KG1 (cell line): ENCODE data around the gene CC2D1A.

Experiments used
- DNase-seq: peaks from one replicate; lab custom pipeline; 2025; lab: John Stamatoyannopoulos, UW

The CC2D1A gene

DNA sequence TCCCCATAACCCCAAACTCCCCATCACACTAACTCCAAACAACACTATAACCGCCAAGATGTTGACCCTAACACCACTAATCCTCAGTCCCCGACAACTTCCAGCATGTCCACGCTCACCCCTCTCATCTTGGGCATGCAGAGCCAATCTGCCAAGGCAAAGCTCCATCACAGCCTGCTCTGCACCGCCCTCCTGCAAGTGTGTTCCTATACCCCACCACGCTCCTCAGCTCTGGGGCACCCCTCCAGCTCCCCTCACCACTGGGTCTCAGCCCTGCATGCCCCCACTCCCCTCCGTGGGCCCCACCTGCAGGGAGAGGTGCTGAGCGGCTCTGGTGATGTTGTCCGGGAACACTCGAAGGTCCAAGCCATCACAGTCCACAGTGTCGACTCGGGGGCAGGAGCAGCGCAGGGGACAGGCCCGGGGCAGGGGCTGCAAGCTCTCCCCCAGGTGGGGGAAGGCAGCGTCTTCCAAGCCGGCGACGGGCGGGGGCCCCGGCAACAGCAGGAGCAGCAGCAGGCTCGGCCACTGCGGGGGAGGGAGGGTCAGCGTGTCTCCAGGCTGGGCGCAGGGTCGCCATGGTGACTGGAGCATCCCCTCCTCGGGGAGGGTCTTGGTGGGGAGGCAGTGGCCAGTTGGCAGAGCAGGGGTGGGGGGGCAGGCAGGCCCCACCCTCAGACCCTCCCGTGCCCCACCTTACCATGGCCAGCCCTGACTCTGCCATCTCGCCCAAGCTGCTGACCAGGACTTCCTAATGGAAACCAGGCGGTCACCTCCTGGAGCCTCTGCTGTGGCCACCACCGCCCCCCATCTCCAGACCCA lies 31.7 kb downstream of the CC2D1A start:
- no peak for DNase-seq

DNA sequence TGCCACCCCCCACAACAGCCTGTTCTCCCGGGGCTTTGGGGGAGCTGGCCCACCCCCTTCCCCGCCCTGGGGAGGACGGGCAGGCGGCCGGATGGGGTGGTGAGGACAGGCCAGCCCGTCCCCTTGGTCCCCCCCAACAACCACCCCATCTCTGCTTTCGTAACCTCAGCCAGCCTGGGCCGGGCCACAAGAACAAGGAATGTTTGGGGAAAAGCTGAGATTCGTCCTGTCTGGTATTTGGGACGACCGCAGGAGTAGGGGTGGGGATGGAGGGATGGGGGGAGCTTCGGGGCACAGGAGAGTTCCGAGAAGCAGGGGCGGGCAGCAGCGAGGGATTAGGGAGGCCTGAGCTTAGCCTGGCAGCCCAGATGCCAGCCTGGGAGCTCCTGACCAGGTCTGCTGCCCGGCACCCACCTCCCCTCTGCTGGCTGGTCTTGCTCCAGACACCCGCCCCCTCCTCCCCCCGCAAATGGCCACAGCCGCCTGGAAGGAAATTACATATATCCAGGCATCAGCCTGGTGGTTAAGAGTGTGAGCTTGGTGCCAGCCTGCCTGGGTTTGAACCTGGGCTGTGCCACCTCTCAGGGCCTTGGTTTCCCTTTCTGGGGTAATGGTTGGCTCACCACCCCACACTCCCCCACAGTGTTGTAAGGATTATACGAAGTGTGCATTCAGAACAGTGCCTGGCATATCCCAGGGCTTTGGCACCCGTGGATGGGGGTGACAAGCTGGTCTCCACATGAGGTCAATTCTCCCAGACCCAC lies 32.5 kb downstream of the CC2D1A start, which contains the start of gene PODNL1:
Gene PODNL1 (minus strand): TSS at position 117 of the 764 bp plus-strand sequence. CDS start 236 bp downstream, outside the sequence.
- no peak for DNase-seq

DNA sequence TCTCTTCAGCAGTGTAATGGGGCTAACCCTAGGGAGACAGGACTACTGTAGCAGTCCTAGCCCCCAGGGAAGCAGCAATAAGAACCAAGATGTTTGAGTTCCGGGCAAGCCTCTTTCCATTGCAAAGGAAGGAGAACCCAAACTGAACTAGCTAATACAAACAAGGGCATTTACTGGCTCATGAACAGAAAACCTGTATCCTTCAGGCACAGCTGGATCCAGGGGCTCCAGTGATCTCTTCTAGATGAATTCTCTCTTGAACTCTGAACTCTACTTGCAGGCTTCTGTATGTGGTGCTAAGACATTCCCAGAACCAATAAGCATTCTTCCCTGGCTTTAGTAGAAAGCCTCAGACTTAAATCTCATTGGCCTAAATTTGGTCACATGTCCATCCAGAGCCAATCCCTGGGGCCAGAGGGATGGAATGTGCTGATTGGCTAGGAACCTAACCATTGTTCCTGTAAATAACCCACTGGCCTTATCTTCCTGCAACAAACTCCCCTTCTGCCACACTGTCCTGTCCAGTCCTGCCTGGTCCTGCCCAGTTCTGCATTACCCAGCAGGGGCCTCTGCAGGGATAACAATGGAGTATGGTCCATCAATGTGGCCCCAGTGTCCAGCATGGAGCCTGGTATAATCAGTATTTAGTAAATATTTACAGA lies 36.2 kb downstream of the CC2D1A start:
- no peak for DNase-seq

DNA sequence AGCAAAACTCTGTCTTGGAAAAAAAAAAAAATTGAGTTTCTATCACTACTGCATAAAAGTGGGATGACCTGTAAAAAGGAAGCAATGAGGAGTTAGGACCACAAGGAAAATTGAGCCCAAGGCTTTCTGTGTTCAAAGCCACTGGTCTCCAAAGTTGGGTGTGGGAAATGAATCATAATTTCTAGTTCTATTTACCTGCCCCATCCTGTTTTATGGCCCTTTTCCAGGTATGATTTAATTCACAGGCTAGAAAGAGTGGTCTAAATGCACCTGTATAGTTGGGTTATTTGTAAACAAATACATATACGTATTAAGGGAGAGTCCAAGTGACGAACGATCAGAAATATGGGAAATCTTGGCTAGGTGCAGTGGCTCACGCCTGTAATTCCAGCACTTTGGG lies 40.4 kb downstream of the CC2D1A start:
- no peak for DNase-seq

DNA sequence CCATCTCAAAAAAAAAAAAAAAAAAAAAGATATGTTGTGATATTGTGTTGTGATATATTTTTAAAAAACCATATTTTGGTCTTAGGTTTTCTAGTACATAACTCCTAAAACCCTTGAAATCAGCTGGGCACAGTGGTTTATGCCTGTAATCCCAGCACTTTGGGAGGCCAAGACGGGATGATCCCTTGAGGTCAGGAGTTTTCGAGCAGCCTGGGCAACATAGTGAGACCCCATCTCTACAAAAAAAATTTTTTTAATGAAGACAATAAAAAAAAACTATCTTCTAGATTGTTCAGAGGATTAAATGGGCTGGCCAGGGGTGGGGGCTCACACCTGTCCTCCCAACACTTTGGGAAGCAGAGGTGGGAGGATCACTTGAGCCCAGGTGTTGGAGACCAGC lies 45.0 kb downstream of the CC2D1A start:
- no peak for DNase-seq

DNA sequence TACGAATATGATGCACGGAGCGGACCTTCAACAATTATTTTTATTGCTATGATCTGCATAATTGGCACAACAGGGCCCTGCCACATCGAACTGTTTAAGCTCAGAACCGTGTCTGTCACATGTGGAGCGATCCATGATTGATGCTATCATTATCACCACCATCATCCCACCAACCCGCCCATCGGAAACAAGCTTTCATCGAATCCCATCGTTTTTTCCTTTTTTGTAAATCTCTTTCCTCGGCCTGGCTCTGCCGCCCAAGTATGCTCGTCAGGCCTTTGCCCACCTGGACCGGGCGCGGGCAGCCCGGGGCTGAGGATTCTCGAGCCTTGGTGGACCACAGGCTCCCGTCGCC lies 45.8 kb downstream of the CC2D1A start:
- no peak for DNase-seq

DNA sequence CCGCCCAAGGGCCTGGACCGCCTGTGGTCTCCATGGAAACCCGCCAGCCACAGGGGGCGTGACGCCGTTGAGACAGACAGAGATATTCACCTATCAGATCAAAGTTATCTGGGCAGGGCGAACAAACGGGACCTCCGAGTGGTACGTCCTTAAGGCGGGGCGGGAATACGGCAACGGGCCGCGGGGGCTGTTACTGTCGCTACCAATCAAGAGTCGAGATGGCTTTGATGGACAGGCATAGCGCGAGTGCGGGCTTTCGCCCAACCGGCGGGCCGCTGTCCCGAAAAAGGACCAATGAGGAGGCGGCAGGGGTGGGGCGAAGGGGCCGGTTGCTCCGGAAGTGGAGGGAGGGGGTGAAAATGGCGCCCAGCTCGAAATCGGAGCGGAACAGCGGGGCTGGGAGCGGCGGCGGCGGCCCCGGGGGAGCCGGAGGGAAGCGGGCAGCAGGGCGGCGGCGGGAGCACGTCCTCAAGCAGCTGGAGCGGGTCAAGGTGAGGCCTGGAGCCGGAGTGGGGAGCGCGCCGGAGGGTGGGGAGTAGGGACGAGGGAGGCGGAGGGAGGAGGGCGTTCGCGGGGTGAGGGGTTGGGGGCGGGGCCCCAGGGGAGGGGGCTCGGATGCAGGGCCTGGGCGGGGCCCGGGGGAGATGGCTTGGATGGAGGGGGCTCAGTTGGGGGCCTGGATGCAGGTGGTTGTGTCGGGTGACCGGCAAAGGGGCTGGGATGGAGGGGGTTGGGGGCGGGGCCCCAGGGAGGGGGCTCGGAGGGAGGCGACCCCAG lies 46.3 kb downstream of the CC2D1A start, which contains the start of gene DCAF15:
Gene DCAF15 (plus strand): TSS at position 356 of the 777 bp plus-strand sequence. CDS start 4 bp downstream, at position 360.
- peak; percentile 98 for DNase-seq

DNA sequence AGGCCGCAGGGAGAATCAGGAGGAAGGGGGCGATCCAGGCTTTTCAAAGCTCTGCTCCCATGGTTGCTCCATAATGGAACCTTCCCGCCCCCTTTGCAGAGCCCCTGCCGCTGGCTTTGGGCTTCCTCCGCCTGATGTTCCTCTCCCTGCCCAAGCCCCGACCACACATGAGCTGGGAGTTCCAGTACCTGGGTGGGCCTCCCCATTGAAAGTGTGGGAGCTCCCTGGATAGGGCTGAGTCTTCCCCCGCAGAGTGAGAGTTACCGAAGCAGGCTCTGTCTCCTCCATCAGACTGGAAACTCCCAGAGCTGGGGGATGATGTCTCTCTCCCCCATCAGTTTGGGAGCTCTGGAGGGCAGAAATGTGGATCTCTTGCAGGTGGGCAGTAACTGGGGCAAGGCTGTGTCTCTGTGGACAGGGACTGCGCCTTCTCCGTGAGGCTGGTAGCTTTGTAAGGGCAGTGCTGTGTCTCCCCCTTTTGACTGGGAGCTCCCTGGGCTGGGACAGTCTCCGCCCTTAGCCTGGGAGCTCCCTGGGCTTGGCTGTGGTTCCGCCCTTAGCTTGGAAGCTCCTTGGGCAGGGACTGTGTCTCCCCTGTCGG lies 47.0 kb downstream of the CC2D1A start:
- DNase-seq = no peak

DNA sequence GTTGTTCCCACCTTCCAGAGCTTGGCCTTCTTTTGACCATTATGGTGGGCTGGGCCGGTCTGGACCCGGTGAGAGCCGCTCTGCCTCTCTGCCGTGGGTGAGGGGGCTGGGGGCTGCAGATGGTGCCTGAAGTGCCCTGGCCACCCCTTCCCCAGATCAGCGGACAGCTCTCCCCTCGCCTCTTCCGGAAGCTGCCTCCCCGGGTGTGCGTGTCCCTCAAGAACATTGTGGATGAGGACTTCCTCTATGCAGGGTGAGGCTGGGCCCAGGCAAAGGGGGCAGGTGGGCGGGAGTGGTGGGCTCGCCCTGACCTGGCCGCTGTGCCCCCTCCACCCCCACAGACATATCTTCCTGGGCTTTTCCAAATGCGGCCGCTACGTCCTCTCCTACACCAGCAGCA lies 48.2 kb downstream of the CC2D1A start:
- no peak for DNase-seq

DNA sequence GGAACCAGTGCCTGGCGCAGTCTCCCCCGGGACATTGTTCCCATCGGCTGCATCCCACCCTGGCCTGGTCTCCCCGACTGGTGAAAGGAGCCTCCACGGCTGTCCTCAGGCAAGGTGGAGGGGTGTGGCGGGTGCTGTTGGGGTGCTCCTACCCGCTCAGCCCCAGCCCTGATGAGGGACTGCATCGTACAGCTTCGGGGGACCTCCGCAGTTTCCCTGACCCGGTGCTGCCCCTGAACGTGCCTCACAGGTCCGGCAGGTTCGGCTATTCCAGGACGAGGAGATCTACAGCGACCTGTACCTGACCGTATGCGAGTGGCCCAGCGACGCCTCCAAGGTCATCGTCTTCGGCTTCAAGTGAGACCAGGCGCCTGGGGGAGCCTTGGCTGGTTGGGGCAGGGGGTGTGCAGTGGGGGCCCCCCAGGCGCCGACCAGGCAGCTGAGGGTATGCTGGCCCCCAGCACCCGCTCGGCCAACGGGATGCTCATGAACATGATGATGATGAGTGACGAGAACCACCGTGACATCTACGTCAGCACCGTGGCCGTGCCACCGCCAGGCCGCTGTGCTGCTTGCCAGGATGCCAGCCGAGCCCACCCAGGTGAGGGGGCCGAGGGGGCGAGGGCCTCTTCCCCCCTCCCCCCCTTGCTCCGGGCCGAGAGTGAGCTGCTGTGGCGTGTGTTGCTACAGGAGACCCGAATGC lies 49.8 kb downstream of the CC2D1A start:
- no peak for DNase-seq

DNA sequence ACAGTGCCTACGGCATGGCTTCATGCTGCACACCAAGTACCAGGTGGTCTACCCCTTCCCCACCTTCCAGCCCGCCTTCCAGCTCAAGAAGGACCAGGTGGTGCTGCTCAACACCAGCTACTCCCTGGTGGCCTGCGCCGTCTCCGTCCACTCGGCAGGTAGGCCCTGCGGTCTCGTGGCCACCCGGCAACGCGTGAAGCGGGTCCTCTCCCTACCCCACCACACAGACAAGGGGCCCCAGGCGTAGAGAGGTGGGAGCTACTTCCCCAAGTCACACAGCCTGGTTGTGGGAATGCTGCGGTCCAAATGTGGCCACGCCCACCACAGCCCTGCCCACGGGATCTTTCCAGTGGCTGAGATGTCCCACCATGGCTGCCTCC lies 50.4 kb downstream of the CC2D1A start:
- DNase-seq = no peak

DNA sequence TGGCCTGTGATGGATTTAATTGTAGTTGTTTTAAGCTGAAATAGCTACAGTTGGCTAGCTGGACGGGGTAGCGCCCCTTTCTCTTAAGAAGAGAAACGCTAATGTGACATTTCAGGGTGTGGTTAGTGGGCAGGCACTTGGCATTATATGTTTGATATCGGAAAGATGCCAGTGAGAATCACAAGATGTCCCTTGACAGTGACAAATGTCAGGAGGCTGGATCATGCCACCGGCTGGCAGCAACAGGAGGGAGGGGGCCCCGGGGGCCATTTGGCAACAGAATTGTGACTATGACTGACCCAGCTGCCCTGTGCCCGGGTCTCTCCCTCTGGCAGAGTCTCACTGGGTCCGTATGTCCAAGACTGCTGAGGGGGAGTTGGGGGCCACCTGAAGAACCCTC lies 51.0 kb downstream of the CC2D1A start:
- no peak for DNase-seq

DNA sequence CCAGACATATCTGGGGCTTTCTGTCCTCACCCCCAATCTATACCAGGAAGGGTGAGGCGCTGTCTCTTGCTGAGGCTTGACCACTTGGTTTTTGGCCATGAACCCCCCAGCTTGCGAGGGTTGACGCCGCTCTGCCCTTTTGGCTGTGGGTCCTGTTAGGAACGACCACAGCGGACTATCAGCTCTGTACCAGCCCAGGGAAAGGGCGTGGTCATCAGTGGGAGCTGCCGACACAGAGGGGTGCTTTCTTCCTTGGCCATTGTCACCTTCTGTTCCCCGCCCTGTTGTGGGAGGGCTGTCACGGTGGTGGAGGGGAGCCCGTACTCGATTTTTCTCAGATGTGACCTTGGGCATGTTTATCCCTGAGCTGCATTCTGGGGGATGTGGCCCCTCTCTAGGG lies 52.0 kb downstream of the CC2D1A start:
- no peak for DNase-seq

DNA sequence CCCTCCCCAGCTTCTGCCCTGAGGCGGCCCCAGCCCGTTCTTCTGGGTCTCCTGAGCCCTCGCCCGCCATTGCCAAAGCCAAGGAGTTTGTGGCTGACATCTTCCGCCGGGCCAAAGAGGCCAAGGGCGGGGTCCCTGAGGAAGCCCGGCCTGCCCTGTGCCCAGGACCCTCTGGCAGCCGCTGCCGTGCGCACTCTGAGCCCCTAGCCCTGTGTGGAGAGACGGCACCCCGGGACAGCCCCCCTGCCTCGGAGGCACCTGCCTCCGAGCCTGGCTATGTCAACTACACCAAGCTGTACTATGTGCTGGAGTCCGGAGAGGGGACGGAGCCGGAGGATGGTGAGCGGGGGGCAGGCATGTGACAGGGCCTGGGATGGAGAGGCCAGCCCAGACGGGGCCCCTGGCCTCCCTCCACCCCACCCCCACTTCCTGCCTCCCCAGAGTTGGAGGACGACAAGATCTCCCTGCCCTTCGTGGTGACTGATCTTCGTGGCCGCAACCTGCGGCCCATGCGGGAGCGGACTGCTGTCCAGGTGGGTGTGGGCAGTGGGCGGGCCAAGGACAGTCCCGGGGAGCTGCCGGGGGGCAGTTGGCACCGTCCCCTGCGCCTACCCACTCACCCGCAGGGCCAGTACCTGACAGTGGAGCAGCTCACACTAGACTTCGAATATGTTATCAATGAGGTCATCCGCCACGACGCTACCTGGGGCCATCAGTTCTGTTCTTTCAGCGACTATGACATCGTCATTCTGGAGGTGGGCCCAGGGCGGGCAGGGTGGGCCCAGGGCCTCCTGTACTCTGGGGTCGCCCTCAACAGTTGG lies 53.4 kb downstream of the CC2D1A start:
- no peak for DNase-seq

DNA sequence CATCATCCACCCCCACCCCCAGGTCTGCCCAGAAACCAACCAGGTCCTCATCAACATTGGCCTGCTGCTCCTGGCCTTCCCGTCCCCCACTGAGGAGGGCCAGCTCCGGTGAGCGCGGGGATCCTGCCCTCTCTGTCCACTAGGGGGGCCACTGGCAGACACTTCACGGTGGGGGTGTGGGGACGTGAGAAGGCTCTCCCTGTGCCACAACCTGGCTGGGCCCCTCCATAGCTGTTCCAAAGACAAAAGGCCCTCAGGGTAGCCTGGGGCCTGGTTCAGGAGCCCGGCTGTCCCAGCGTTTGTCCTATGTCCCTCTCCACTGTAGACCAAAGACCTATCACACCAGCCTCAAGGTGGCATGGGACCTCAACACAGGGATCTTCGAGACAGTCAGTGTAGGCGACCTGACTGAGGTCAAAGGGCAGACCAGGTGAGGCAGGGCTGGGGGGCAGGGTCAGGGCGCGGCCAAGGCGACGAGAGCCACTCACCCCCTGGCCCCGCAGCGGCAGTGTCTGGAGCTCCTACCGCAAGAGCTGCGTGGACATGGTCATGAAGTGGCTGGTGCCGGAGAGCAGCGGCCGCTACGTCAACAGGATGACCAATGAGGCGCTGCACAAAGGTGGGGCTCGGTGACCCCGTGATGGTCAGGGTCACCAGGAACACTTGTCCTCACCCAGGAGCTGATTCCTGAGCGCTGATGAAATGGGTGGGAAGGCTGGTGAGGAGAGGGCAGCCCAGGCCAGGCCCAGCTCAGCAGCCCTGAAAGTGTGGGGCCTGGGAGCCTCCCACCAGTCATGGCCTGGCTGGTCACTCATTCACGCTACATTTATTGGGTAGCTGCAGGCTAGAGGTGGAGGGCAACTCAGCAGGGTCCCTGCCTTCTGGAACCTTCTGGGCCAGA lies 54.2 kb downstream of the CC2D1A start:
- DNase-seq = no peak

DNA sequence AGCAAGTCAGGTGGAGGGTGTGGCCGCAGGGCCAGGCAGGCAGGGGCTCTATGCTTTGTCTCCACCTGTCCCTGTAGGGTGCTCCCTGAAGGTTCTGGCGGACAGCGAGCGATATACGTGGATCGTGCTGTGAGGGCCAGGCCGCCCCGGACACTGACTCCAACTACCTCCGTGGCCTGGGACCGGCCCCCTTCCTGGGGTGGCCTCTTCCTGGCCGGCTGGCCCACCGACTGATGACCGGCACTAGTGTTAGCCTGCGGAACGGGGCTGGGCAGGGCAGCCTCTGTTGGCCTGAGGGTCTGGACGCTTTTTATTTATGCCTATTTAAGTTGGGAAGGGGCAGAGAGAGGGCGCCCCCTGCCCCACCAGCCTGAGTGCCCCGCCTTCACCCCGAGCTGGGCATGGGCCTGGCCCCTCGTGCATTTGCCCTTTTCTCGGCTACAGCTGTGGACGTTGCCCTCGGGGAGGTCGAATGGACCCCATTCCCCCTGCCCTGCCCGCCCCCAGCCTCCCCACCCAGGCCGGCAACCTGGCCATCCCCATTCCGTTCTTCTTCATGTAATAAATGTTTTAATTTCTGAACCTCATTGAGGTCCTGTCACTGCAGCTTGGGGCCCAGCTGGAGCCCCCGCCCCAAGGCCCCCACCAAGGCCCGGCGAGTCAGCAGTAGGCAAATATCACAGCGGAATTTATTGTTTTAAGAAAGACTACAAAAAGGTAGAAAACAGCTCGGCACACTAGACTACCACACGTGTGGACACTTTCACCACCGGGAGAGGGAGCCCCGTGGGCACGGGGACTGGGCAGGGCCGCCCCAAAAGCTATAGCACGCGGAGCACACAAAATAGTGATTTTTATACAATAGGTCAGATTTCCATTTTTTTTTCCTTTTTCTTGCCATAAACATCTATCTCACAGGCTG lies 55.1 kb downstream of the CC2D1A start:
- DNase-seq = no peak

DNA sequence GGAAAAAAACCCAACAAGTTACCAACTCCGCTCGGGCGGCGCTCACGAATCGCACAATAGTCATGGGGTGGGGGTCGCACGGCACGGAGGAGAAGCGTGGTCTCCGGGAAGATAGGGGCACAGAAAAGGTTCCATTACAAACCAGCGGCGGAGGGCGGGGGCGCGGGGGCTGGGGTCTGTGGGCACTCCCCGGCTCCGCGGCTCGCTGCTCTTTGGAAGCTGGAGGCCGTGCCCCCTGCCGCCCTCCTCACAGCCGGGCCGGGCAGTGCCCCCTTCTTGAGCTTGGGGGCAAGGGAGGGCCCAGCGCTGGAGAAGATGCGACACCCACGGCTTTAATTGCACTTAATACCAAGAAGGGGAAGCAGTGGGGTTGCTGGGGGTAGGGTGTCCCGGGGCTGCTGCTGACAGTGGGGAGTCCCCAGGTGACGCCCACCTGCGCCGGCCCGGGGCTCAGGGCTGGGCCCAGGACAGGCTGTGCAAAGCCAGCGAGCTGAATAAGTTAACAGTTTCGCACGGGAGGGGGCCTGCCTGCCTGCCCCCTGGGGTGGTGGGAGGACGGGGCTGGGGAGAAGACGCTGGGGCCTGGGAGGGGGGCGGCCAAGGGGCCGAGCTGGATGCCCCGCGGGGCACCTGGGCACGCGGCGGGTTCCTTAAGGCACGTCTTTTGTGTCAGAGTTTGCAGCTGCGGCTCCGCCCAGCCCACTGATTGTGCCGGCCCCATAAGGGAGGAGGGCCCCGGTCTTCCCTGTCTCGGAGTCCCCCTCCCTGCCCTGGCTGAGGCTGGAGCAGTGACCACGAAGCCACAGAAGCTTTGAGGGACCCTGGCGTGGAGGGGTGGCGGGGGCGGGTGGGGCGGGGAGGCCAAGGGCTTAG lies 56.1 kb downstream of the CC2D1A start:
- DNase-seq = no peak
